GM12891 (cell line): ENCODE data around the gene POP4.

Experiments
- DNase-seq: peaks from one replicate; pipeline ENCODE4 v3.0.0; 2011; ENCODE audit warnings: low spot score; ENCODE audit not compliant: insufficient read length
- FAIRE-seq: peaks from 2 replicates; lab custom pipeline; 2011; peaks lifted over from hg19 to GRCh38; lab: Jason Lieb, UNC
- PAX5 ChIP-seq: IDR thresholded peaks from 2 replicates; pipeline ENCODE4 v1.6.1; 2011; ENCODE audit warnings: low read length, moderate library complexity, mild to moderate bottlenecking; ENCODE audit not compliant: insufficient read depth, severe bottlenecking
- POLR2A ChIP-seq: IDR thresholded peaks from 2 replicates; pipeline ENCODE4 v1.6.1; 2011; ENCODE audit warnings: low read depth, low read length, control low read depth
- POLR2AphosphoS5 ChIP-seq: IDR thresholded peaks from 2 replicates; pipeline ENCODE4 v1.6.1; 2011; ENCODE audit warnings: low read depth, low read length, control low read depth
- POU2F2 ChIP-seq: IDR thresholded peaks from 2 replicates; pipeline ENCODE4 v1.6.1; 2011; ENCODE audit warnings: low read depth, mild to moderate bottlenecking, control low read depth, low read length, moderate library complexity
- SPI1 ChIP-seq: IDR thresholded peaks from 2 replicates; pipeline ENCODE4 v1.6.1; 2011; ENCODE audit warnings: low read depth, low read length, control low read depth
- TAF1 ChIP-seq: IDR thresholded peaks from 2 replicates; pipeline ENCODE4 v1.6.1; 2011; ENCODE audit warnings: low read depth, low read length, control low read depth

The POP4 gene

GRCh38 chr19:29588095-29588494 lies 18.0 kb upstream of the POP4 start:
- FAIRE-seq (no peak), DNase-seq (no peak)
- TF ChIP-seq POU2F2 (no peak), SPI1 (no peak), POLR2AphosphoS5 (no peak), TAF1 (no peak), PAX5 (no peak), POLR2A (no peak)

- FAIRE-seq, result no peak
- no peak for TF ChIP-seq POLR2A
Observed at GRCh38 chr19:29590278-29590677, 15.8 kb upstream of the POP4 start.

GRCh38 chr19:29591670-29592069 lies 14.4 kb upstream of the POP4 start:
- TF ChIP-seq TAF1, result no peak
- TF ChIP-seq POLR2AphosphoS5, result no peak
- TF ChIP-seq POLR2A, result no peak
- TF ChIP-seq PAX5, result no peak
- no peak for TF ChIP-seq SPI1
- no peak for TF ChIP-seq POU2F2
- DNase-seq (no peak), FAIRE-seq (no peak)

More at GRCh38 chr19:29590278-29590677, 15.8 kb upstream of the POP4 start:
- no peak for DNase-seq

- no peak for TF ChIP-seq POLR2A
- TF ChIP-seq PAX5, result no peak
- TF ChIP-seq SPI1, result no peak
- no peak for TF ChIP-seq POLR2AphosphoS5
- TF ChIP-seq TAF1, result no peak
- TF ChIP-seq POU2F2, result no peak
- FAIRE-seq (no peak), DNase-seq (no peak)
Observed at GRCh38 chr19:29593869-29594268, 12.2 kb upstream of the POP4 start.

- TF ChIP-seq POU2F2, result no peak
- TF ChIP-seq POLR2A, result no peak
- TF ChIP-seq POLR2AphosphoS5, result no peak
- no peak for TF ChIP-seq PAX5
- no peak for TF ChIP-seq TAF1
- TF ChIP-seq SPI1, result no peak
- DNase-seq, result no peak
- FAIRE-seq, result no peak
Observed at GRCh38 chr19:29596080-29596727, 9.9 kb upstream of the POP4 start.

GRCh38 chr19:29596885-29597525 lies 9.1 kb upstream of the POP4 start:
- FAIRE-seq, result no peak
- no peak for DNase-seq
- TF ChIP-seq PAX5, result no peak
- TF ChIP-seq POLR2A, result no peak
- no peak for TF ChIP-seq TAF1
- TF ChIP-seq POLR2AphosphoS5, result no peak

GRCh38 chr19:29598036-29598435 lies 8.0 kb upstream of the POP4 start:
- no peak for TF ChIP-seq POLR2AphosphoS5
- TF ChIP-seq TAF1, result no peak
- TF ChIP-seq PAX5, result no peak
- no peak for TF ChIP-seq POU2F2
- TF ChIP-seq SPI1, result no peak
- TF ChIP-seq POLR2A, result no peak
- no peak for DNase-seq
- FAIRE-seq, result no peak

GRCh38 chr19:29598496-29598895 lies 7.6 kb upstream of the POP4 start:
- DNase-seq (no peak), FAIRE-seq (no peak)
- TF ChIP-seq POU2F2 (no peak), PAX5 (no peak), SPI1 (no peak)

GRCh38 chr19:29603308-29603707 lies 2.8 kb upstream of the POP4 start:
- no peak for TF ChIP-seq POLR2AphosphoS5
- TF ChIP-seq SPI1, result no peak
- TF ChIP-seq PAX5, result no peak
- TF ChIP-seq TAF1, result no peak
- TF ChIP-seq POLR2A, result no peak
- TF ChIP-seq POU2F2, result no peak
- FAIRE-seq (no peak), DNase-seq (no peak)

- no peak for FAIRE-seq
- no peak for TF ChIP-seq POLR2AphosphoS5
- TF ChIP-seq SPI1, result no peak
- no peak for TF ChIP-seq PAX5
- TF ChIP-seq POU2F2, result no peak
- TF ChIP-seq TAF1, result no peak
- TF ChIP-seq POLR2A, result no peak
- DNase-seq, result no peak
Observed at GRCh38 chr19:29606420-29606747, 301 bp downstream of the POP4 start.
